ENCODE data around the gene BGN.

- TF ChIP-seq CTCF (IDR thresholded peaks at IDR 0.05) (no peak), POLR2AphosphoS5 (IDR thresholded peaks at IDR 0.05; ENCODE audit: low read depth, low read length) (no peak), REST (IDR thresholded peaks at IDR 0.05; ENCODE audit: insufficient read depth in 1 of 2, low read depth in 2 of 2, low read length in 1 of 2) (no peak)
These were observed 10.6 kb downstream of the BGN start for GRCh38 chrX:153505361-153505760.

Measured in Panc1 (cell line).